ENCODE measurements around the gene SIDT2.
A peak's percentile ranks its signal among the peaks of the same experiment; 100 is the strongest.
"Not testable (repeated sequence)": the region's sequence is repeated elsewhere in the genome, so short reads cannot be mapped to it uniquely, and the experiment has no call there.

Gene SIDT2

DNA sequence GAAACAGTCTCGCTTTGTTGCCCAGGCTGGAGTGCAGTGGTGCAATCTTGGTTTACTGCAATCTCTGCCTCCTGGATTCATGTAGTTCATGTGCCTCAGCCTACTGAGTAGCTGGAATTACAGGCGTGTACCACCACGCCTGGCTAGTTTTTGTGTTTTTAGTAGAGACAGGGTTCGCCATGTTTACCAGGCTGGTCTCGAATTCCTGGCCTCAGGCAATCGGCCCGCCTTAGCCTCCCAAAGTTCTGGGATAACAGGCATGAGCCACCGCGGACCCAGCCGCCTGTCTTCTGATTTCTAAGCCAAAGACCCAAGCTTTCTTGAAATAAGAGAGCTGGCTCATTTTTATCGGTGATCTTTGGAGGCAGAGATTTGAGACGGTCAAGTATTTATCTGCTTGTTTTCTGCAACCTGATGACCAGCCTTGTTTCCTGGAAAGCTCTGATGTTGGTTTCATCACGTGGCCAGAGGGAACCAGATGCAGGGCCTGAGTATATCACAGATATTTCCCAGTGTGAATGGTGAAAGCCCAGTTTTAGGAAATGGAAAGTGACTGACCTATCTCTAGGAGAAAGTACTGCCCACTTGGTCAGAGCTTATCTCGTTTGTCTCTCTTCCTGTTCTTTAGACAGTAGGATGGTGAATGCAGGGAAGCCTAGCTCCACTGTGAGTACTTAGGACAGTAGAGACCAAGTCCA lies 5.7 kb upstream of the SIDT2 start:
- no peak for DNase-seq (ENCODE audit: low spot score)

- DNase-seq (ENCODE audit: low spot score): no peak
These were observed 3.4 kb upstream of the SIDT2 start for GRCh38 chr11:117175104-117175503.

- no peak for DNase-seq (ENCODE audit: low spot score)
These were observed 2.8 kb upstream of the SIDT2 start for GRCh38 chr11:117175781-117176180.

DNA sequence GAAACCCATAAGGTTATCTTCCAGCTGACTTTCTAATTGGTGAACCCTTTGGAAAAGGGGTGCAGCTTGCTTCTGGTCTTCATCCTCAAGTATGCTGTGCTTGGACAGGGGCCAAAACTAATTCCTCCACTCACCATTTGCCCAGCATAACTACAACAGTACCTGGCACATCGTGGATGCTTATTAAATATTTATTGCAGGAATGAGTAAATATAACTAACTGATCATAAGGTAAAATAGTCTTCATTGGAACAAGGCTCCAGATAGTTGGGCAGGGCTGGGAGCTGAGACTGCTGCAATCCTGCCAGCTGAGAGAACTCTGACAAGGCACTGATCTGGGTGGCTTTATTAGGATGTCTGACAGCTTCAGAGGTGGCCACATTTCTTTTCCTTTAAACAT lies 2.4 kb upstream of the SIDT2 start:
- no peak for DNase-seq (ENCODE audit: low spot score)

DNA sequence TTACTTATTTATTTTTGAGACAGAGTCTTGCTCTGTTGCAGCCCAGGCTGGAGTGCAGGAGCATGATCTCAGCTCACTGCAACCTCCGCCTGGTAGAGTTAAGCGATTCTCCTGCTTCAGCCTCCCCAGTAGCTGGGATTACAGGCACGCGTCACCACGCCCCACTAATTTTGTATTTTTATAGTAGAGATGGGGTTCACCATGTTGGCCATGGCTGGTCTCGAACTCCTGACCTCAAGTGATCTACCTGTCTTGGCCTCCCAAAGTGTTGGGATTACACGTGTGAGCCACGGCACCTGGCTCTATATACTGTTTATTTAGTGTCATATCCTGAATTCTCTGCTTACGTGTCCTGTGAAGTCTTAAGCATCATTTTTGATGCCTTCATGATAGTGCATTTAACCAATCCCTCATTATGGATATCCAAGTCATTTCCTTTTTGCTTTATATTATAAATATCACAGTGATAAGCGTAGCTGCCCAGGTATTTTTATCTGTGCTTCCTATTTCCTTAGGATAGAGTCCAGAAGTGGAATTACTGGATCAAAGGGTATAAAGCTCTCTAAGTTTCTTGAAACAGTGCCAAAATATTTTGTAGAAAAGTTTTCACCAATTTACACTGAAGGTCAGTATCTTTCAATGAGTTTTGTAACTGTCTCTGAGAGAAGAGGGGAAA lies 871 bp upstream of the SIDT2 start:
- DNase-seq (ENCODE audit: low spot score): no peak

DNA sequence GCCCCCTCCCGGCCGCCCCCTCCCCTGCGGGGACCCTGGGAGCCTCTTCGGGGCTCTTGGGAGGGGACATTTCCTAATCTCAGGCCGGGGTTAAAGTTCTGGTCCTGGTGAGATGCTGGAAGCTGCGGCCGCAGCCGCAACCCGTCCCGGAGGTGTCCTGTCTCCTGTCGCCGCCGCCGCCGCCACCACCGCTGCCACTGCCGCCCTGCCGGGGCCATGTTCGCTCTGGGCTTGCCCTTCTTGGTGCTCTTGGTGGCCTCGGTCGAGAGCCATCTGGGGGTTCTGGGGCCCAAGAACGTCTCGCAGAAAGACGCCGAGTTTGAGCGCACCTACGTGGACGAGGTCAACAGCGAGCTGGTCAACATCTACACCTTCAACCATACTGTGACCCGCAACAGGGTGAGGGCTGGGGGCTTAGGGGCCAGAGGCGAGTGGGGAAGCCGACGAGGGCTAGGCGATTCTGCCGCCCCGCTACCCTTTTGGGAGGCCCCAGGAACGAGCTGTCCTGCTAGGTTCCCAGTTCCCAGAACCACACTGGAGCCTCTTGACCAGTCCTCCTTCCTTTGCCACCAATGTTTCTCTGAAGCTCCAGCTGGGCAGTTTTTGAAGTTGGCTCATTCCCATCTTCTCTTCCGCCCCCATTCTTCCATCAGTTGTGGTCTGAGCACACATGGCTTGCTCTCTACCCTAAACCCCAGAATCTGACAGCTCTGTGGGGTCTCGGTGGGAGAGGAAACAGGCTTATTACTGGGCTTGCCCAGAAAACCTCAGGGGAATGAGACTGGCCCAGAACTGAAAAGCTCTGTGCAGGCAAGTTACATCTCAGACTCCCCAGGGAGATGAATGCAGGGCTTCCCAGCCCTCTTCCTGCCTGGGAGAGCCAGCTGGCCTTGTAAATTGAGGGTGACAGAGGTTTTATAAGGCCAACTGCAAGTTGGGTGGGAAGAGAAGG lies 781 bp downstream of the SIDT2 start:
- peak; percentile 42 for DNase-seq (ENCODE audit: low spot score)

- DNase-seq (ENCODE audit: low spot score): no peak
These were observed 1.5 kb downstream of the SIDT2 start for GRCh38 chr11:117180020-117180419.

- DNase-seq (ENCODE audit: low spot score): peak; percentile 75
These were observed 2.4 kb downstream of the SIDT2 start for GRCh38 chr11:117180661-117181585.

DNA sequence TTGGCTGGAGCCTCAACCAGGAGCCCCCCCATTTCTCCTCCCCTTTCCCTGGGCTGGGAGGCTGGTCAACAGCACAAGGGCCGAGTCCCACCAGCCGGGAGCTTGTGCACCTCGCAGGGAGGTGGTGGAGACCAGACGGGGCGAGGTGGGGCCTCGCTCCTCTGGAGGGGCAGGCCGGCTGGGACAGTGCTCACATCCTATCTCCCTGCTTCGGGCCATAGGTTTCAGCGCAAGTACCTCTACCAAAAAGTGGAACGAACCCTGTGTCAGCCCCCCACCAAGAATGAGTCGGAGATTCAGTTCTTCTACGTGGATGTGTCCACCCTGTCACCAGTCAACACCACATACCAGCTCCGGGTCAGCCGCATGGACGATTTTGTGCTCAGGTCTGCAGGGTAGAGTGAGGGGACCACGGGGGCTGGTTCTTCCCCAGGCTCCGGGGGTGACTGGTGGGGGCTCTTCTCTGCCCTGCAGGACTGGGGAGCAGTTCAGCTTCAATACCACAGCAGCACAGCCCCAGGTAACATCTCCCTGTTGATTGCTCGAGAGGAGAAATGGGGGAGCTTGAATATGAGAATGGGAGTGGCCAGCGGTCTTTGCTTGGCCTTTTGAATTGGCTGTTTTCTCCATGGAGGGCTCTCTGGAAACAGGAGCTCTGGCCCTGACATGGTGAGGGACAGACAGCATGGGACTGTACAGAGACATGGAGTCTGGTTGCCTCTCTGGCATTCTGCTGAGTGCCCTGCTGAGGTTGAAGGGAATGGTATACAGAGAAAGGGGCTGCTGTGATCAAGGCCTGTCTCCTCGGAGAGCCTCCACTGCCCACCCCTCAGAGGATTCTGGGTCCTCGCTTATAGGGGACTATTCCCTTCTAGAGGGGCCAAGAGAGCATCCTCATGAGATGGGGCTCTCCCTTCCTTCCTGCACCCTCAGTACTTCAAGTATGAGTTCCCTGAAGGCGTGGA lies 3.3 kb downstream of the SIDT2 start:
- no peak for DNase-seq (ENCODE audit: low spot score)

DNA sequence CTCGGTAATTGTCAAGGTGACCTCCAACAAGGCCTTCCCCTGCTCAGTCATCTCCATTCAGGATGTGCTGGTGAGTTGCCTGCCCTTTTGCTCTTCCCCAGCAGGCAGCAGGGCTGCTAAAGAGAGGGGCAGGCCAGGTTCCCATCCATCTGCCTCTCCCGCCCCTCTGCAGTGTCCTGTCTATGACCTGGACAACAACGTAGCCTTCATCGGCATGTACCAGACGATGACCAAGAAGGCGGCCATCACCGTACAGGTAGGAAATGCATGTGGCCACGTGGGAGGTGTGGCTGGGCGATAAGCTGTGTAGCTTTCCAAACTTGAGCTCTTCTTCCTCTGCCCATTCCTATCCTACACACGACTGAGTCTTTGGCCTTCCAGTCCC lies 4.0 kb downstream of the SIDT2 start:
- DNase-seq (ENCODE audit: low spot score): no peak

GRCh38 chr11:117183178-117183577 lies 4.6 kb downstream of the SIDT2 start:
- DNase-seq (ENCODE audit: low spot score): not testable (repeated sequence)

DNA sequence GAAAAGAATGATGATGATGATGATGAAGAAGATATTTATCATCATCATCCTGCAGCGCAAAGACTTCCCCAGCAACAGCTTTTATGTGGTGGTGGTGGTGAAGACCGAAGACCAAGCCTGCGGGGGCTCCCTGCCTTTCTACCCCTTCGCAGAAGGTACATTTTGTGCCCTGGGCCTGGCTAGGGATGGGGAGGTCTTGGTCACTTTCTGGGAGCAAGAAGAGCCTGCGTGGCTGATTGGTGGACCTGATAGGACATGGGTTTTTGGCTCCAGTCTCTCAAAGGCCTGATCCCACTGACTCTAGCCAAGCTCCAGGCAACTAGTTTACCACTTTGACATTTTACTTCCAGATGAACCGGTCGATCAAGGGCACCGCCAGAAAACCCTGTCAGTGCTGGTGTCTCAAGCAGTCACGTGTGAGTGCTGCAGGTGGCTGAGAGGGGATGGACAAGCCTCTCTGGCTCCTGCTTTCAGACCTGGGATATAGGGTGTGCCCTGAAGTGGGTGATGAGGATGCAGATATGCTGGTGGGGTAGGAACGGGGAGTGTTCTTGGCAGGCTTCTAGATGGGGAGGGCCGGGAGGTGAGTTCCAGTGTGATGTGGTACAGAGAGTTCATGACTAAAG lies 5.3 kb downstream of the SIDT2 start:
- no peak for DNase-seq (ENCODE audit: low spot score)

GRCh38 chr11:117185736-117186430 lies 7.3 kb downstream of the SIDT2 start:
- no peak for DNase-seq (ENCODE audit: low spot score)

DNA sequence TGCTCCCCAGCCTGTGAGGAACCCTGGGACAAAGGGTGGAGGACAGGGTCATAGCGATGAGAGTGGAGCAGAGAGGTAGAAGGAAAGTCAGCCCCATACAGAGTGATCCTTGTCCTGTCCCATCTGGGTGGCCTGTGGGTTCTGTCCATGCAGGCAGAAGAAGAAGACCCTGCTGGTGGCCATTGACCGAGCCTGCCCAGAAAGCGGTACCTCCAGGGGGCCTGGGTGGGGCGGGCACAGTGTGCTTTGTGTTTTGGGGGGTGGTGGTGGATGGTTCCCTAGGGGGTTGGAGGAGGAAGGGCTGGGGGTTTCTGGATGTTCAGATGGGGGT lies 7.9 kb downstream of the SIDT2 start:
- DNase-seq (ENCODE audit: low spot score): no peak

DNA sequence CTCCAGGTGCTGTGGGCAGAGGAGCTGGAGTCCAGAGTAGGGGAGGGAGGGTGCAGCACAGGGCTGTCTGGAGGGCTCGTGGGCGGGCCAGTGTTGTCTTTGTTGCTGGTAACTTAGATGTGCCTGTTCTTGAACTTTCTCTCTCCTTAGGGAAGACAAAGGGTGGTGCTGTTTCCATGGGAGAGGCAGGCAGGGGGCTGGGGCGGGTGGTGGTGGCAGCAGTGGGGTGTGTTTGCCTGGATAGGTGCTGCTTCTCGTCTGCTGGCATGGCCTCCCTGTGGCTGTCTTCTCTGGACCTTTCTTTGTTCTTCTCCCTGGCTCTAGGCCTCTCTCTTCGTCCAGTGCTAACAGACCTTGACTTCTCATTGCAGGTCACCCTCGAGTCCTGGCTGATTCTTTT lies 8.5 kb downstream of the SIDT2 start:
- DNase-seq (ENCODE audit: low spot score): no peak

DNA sequence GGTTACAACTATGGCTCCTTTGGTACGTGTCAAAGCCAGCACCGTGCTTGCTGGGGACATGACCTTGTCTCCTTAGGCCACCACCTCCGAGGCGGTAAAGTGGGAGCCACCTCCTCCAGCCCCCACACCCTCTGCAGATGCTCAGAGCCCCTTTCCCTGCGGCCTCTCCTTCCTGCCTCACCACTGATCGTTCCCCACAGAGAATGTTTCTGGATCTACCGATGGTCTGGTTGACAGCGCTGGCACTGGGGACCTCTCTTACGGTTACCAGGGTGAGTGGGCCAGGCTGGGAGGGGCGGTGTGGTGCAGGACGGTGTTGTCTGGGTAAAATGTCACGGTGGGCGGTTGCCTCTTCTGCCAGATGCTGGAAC lies 8.9 kb downstream of the SIDT2 start:
- DNase-seq (ENCODE audit: low spot score): no peak

GRCh38 chr11:117187799-117188481 lies 9.4 kb downstream of the SIDT2 start:
- no peak for DNase-seq (ENCODE audit: low spot score)

DNA sequence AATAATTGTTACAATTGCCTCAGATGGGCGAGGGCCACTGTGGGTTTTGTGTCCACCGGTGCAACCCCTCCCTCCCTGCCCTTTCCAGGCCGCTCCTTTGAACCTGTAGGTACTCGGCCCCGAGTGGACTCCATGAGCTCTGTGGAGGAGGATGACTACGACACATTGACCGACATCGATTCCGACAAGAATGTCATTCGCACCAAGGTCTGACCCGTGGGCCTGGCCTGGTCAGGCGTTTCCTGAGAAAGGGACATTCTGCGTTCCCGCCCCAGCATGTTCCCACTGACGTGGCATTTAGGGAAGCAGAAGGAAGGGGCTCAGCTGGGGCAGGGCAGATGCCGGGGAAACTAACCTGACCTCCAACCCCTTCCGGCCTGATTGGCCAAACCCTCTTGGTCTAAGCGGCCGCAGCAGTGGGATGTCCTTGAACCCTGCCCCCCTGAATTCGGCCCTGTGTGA lies 10.1 kb downstream of the SIDT2 start:
- no peak for DNase-seq (ENCODE audit: low spot score)

Measured in cerebellar cortex (tissue), 1 donor.